ENCODE results near the gene KCNQ1.

KCNQ1 gene

DNA sequence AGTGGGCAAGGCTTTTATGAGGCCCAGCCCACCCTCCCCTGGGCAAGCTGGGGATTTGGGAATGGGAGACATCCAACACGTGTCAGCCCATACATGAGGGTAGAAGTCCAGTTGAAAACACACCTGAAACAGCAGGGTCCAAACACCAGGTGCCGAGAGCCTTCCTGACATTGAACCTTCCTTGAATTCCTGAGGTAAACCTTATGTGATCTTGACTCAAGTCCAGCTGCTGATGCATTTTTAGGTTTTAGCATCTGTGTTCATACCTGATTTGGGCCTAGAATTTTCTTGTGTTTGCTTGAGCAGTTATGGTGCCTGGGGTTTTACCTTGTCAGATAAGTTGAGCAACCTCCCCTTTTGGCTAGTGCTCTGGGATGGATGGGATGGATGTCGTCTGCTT, 374.5 kb downstream of the KCNQ1 start:
- no peak for DNase-seq (ENCODE audit: low read depth, low spot score)

DNA sequence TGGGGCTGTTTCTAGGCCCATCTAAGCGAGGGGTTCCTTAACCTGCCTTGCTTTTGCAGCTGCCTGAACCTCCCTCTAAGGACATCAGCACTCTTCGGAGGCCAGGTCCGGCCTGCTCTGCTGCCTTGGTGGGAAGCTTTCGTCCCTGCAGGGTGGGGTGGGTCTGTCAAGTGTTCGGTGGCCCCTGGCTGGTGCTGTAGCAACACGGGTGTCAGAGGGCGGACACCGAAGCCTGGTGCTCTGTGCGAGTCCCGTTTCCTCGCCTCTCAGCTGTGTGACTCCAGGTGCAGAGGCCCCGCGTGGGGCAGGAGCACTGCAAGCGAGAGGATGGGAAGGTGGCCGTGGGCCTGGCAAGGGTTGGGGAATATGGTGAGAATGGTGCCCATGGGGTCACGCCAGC, 376.2 kb downstream of the KCNQ1 start:
- DNase-seq (ENCODE audit: low read depth, low spot score): no peak

DNA sequence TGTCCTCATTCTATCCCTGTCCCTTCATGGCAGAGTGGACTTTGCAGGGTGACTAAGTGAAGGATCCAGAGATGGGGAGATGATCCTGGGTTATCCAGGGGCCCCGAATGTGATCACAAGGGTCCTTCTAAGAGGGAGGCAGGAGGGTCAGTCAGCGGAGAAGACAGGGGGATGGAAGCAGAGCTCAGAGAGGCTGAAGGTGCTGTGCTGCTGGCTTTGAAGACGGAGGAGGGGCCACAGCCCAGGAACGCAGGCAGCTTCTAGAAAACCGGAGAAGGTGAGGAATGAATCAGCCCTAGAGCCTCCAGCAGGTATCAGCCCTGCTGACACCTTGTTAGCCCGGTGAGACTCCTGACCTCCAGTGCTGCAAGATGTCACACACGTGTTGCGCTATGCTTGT, 377.1 kb downstream of the KCNQ1 start:
- no peak for DNase-seq (ENCODE audit: low read depth, low spot score)

DNA sequence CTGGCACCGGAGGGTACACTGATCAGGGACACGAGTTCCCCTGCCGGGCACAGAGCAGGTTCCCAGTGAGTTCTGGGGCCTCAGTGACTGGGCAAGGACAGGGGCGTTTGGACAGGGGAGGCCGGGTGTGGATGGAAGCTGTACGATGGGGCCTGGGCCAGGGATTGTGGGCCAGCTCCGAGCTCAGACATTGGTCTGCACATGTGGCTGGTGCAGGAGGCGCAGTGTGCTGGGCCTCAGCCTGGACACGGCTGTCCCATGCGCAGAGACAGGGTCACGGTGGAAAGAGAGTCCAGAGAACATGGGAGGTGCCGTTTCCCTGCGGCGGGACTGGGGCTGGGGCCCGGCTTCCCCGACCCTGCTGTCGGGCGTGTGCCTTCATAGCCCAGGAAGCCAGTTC, 380.0 kb downstream of the KCNQ1 start:
- DNase-seq (ENCODE audit: low read depth, low spot score): no peak

DNA sequence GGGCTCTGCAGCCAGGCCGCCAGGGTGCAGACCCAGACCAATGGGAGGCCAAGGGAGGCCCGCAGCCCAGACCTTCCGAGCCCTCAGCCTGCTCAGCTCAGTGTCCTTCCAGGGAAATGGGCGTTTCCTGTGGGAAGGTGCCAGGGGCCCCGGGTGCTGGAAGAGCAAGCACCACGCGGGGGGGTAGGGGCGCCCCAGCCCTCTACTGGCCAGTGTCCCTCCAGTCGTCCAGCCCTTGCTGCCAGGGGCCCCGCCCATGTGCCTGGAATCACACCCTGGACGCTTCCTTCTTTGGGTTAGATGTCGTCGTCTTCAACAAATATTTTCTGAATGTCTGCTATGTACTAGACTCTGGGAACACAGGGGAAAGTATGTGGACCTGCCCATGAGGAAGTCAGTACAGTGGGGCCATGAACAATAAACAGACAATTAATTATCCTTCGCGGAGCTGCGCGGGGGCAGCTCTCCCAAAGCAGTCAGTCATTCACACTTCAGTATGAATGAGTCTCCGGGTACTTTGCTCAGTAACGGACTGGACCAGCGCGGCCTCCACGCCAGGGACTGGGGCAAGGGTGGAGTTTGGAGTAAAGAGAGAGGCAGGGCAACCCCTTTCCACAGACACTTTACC, 380.6 kb downstream of the KCNQ1 start:
- no peak for DNase-seq (ENCODE audit: low read depth, low spot score)

DNA sequence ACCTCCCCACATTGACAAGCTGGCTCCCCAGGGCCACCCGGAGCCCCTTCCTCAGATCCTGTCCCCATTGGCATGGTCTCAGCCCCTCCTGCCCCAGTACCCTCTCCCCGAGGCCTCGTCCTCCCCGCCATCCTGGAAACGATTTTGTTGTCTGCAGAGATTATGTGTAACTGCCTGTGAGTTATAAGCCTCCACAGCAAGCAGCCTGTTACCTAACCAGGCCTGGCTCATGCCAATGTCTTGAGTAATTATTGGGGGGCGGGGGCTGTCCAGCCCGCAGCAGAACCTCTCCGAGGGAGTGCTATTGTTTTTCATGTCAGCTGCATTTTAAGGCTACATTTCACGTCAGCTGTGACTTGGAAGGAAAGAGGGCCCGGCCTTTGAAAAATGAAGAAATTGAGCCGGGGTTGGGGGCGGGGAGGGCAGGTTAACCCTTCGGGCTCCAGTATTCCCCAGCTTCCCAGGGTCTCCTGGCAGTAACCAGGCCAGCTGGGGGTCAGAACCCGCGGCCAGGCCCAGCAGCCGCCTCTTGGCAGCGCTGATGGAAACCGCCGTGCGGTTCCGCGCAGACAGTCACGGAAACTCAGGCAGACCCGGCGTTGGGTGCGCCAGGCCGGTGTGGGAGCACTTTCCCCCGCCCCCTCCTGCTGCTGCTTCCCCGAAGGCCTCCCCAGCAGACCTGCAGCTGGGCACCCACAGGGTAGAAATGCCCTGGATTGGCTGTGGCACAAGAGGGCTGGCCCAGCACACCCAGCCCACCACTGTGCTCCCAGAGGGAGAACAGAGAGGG, 381.3 kb downstream of the KCNQ1 start:
- DNase-seq (ENCODE audit: low read depth, low spot score): no peak

DNA sequence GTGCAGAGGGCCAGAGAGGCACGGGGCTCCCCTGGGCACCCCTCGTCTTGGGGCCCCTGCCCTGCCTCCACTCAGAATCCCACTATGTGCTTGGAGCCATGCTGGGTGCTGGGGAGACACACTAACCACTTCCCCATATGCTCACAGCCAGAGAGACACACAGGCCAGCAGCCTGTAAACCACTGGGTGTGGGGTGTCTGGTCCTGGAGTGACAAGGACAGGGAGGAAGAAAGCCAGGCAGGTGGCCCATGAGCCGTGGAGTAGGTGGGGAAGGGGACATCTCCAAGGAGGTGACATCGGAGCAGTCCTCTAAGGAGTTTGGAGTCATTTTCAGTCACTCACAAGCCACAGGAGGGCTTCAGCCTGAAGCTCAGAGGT, 381.9 kb downstream of the KCNQ1 start:
- DNase-seq (ENCODE audit: low read depth, low spot score): no peak

DNA sequence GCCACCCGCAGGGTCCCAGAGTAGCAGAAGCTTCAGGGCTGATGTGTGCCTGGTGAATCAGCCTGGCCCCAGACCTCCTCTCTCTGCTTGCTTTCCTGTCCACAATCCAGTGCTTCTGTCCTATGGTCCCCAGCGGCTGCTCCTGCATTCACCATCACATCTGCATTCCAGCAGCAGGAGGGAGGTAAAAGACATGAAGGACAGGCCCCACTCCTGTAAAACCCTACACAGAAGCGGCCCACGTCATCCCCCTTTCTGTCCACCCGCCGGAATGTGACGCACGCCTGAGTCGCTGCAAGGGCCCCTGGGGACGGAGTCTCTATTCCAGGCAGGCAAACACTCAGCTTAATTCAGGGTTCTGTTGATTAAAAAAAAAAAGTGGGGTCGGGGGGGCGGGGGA, 382.4 kb downstream of the KCNQ1 start:
- DNase-seq (ENCODE audit: low read depth, low spot score): no peak

DNA sequence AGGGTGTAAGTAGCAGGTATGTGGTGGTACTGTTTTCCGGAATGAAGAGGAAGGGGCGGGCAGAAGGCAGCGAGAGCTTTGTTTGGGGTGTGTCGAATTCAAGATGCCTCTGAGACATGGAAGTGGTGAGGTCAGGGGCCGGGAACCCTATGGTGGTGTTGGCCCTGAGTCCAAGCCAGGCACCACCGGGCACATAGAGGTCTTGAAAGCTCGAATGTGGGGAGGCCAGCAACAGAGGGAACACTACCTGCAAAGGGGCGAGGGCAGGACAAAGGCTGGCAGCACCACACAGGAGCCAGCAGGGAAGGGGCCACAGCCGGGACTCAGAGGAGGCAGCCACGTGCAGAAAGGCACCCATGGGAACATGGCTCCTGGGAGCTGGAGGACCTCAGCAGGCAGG, 383.0 kb downstream of the KCNQ1 start:
- no peak for DNase-seq (ENCODE audit: low read depth, low spot score)

DNA sequence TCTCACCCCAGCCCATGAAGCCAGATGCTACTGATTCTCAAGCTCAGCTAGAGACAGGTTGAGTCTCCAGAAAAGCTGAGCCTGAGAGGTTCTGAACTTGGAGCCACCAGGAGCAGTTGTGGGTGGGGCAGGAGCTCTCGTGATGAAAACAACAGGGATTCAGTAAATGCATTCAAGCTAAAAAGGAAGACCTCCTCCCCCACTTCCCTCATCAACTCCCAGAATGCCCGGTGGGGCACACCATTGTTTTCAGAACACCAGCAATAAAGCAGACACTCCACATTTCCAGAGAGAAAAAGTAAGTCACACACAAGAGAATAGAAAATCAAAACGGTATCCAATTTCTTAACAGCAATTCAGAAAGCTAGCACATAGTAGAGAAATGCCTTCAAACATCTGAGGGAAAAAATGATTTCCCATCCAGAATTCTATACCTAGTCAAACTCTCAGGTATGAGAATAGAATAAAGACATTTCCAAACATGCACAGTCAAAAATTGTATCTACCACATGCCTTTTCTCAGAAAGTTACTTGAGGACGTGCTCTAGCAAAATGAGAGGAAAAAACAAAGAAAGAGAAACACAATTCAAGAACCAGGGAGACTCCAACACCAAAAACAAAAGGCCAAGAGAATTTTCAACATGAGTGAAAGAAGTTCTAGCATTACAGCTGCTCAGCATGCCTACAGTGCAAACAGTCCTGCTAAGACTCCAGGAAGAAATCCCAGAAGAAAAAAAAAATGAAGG, 383.9 kb downstream of the KCNQ1 start:
- no peak for DNase-seq (ENCODE audit: low read depth, low spot score)

DNA sequence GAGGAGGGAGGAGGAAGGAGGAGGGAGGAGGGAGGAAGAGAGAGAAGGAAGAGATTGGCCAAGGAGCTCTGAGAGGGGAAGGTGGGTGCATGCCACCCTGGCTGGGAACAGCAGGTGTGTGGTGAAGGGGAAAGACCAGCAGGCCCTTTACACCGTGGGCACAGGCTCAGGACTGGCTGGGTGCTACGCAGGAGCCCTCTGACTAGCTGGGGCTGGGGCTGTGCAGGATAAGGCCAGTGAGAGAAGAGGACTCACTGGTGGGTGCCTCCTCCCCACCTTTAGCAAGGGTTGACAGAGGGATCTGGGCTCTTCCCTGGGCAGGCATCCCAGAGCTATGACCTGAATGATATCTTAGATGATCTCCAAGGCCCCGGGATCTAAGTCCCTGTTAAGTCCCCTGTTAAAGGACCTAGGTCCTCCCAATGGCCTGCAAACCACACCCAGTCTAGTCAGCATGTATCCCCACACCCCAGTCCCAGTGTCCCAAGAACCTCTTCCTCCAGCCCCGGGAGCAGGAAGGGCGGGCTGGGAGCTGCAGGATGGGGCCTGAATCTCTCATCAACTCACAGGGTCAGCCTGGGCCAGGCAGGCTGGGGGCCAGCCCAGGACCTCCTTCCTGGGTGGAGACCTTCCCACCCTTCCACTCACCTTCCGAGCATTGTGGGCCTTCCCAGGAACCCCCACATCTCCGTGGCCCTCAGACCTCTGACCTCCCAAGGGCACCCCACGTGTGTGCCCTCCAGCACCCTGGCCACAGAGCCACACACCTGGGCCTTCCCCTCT, 385.4 kb downstream of the KCNQ1 start:
- no peak for DNase-seq (ENCODE audit: low read depth, low spot score)

DNA sequence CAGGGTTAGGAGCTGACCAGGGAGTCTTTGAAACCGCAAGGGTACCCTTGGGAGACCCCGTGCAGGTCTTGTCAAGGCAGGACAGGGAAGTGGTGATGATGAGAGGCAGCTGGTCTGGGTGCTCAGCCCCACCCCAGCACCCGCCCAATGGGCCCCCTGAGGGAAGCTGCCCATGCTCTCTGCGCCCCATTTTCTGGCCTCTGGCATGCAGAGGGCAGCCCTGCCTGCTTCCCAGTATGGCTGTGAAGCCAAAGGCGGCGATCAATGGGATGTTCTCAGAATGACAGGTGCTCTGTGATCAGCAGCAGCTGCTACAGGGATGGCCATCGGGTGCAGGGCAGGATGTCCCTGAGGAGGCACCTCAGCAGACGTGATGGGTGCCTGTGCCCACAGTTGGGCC, 386.1 kb downstream of the KCNQ1 start:
- DNase-seq (ENCODE audit: low read depth, low spot score): no peak

DNA sequence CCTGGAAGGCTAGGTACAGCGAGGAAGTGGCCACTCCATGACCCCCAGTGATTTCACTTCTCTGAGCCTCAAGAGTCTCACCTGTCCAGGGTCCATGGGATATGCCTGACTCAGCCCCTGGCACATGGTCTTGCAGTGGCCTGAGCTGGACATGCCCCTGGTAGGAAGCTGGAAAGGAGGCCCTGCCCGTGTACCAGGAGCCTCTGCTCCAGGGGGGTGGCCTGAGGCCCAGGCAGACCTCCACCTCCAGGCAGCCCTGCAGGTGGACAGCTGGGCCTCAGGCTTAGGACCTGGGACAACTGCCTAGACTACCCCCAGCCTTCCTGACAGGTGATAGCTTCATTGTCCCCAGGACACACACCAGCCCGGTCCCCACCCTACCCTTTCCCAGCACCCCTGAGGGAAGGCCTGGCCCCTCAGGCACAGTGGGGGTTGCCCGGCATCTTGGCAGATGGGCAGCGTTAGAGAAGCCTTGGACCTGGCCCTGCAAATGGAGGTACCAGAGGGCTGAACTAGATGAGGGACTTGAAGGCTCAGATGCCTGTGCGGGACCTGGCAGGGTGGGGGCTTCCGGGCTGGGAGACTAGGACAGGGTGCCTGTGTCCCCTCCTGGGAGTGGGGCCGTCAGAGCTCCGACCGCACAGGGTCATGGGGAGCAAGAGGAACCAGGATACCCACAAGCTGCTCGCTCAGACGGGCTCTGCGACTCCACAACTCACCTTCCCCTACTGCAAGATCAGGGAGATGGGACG, 387.1 kb downstream of the KCNQ1 start:
- DNase-seq (ENCODE audit: low read depth, low spot score): no peak

DNA sequence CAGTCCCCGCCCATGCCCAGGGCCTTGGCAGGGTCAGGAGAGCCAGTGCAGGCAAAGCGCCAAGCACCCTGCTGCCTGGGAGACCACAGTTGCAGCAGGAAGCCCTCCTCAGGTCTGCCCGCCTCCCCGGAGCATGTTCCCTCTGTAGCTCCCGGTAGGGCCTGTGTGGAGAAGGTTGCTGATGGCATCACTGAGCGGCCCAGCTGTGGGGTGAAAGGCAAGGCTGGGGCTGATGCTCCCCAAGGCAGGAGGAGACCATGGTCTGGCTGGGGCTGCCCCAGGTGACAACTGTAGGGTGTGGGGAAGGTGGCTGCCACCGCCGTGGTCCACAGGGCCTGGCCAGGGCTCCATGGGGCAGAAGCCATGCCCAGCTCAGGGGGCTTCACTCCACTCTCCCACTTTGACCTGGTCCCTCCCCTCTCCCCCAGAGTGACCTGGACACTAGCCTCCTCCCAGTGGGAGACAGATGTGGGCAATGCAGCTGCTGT, 387.8 kb downstream of the KCNQ1 start:
- no peak for DNase-seq (ENCODE audit: low read depth, low spot score)

DNA sequence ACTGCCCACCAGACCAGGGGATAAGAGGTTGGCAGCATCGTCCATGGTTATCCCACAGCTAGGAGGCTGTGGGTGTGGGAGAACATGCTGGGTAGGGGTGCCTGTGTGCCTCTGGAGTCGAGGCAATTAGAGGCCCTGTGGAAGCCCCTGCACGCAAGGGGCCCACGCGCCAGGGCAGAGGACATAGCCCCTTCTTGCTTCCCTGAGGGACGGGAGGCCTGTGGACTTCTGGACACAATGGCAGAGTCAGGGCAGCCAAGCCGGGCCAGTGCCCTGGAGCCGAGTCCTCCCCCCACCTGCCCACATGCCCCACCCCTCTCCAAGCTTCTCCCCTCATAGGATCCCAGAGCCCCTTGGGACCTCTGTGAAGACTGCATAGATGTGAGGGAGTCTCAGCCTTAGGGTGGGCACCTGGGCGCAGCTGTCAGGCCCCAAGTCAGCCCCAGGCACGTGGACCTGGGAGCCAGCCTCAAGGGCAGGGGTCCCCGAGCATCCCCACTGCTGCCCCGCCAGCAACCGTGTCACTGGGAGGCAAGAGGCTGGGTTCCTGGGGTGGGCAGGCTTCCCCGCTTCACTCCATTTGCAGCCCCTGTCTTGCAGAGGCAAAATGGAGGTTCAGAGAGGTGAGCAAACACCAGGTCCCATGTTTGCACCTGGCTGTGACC, 388.4 kb downstream of the KCNQ1 start:
- DNase-seq (ENCODE audit: low read depth, low spot score): no peak

DNA sequence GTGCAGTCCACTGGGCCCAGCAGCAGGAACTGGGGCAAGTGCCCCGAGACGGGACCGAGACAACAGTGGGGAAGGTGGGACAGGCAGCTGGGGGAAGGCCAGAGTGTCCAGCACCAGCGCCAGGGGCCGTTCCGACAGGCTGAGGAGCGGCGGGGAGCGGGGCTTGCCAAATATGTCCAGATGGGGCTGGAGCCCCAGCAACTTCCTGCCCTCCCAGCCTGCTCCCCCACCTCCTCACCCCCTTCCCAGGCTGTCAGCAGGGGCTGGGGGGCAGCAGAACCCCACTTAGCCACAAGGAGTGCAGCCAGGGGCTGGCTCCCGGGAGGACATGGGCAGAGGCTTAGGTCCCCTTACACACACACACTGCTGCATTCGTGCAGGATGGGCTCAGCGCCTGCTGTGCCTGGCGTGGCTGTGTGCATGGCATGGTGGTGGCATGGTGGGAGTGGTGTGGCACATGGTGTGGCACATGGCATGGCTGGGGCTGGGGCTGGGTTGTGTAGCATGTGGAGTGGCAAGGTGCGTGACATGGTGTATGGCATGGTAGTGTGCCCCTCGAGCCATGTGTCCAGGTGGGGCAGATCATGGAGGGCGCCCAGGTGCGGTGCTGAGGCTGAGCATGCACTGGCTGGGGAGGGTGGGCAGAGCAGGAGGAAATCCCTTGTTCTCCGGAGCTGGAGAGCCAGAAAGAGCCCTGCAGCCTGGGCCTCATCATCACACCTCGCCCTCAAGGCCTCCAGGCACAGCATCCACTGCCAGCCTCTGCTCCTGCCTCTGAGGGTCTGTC, 389.1 kb downstream of the KCNQ1 start:
- DNase-seq (ENCODE audit: low read depth, low spot score): no peak

DNA sequence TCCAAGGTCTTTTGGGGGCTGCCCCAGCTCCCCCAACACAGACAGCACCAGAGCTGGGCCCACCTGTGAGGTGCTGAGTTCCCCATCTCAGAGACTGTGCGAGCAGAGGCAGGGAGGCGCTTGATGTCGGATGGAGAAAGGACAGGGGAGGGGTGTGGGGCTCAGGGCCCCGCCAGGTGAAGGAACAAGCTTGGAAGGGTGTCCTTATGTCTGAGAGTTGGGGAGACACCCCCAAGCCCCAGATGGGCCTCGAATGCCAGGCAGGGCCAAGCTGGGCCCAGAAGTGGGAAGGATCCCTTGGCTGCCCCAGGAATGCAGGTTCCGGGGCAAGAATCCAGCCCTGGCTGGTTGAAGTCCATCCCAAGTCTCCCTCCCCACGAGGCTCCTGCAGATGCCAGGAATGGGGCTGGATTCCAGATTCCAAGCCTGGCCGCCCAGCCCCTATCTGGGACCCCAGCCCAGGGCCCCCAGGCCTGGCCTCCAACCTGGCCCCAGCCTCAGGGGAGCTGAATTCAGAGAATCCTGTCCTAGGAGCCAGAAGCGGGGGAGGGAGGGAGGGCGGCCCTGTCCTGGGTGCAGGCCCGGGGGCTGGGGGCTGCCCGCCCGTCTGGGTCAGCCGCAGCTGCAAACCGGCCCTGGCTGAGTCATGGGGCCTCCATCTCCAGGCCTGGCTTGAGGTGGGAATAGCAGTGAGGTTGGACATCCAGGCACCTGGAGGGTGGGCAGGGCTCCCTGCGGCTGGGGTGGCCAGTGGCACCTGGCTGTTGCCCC, 389.9 kb downstream of the KCNQ1 start:
- no peak for DNase-seq (ENCODE audit: low read depth, low spot score)

DNA sequence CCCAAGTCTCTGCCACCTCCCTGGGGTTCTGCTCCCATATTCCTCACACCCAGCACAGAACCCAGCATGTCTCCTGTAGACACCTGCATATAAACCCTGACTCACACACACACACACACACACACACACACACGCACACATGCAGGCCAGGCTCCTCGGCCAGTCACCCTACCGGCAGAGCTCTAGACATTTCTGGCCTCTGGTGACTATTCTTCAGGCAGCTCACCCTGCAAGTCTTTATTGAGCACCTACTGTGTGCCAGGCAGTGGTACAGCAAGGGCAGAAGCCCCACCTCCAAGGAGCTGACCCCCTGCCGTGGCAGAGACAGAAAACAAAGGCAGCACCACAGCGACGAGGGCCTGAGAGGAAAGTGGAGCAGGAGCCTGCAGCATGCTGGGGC, 390.5 kb downstream of the KCNQ1 start:
- no peak for DNase-seq (ENCODE audit: low read depth, low spot score)

DNA sequence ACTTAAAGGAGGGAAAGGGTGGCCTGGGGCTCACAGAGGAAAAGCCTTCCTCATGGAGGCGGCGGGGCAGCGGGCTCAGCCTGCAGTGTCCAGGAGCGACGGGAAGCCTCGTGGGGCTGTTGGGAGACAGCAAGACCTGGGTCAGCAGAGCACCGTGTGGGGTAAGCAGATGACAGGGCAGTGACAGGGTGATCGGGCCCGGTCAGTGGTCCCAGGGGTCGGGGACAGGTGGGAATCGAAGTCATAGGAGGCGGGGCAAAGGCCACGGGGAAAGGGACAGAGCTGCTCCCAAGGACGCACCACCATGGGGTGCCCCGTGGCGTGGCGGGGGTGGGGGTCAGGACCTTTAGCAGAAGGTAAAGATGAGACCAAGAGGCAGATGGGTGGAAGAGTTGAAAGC, 390.9 kb downstream of the KCNQ1 start:
- no peak for DNase-seq (ENCODE audit: low read depth, low spot score)

Measured in activated naive CD8-positive, alpha-beta T cell treated with anti-CD3 and anti-CD28 coated beads, Interleukin-2, amount 50 U/mL, for 16 hours (primary cell).